Measurements from ENCODE around the gene ABCC1. TPM values are rescaled to one million over a fixed set of nuclear protein-coding genes. Genes with fewer than 3 reads are reported as not detected.

ABCC1 gene
- total RNA-seq, result 100 to 1,000 TPM in 1 of 4 donors, 10 to 100 TPM in 3; 17.3 to 105 (median 28.3) TPM

GRCh38 chr16:15949210-15950160 is at the start of gene ABCC1:
TSS of gene ABCC1 (plus strand) at chr16:15949616. CDS start at chr16:15949752, 136 bp downstream.
- peaks cover 0 to 25% (median 10%) of the 10 kb centered on the region in 4 donors for H3K4me1 ChIP-seq
- no peaks in the 10 kb centered on the region for H3K9me3 ChIP-seq
- peak; percentile 60 to 81 (median 71) for DNase-seq
- H3K36me3 ChIP-seq, result no peaks in the 10 kb centered on the region
- peak within 1 kb of the TSS; percentile 84 to 98 (median 94) for H3K4me3 ChIP-seq
- TF ChIP-seq POLR2A (IDR thresholded peaks at IDR 0.05), result no peak
- TF ChIP-seq CTCF (IDR thresholded peaks at IDR 0.05), result no peak
- peak within 1 kb of the TSS; percentile 77 to 95 (median 88) for H3K27ac ChIP-seq
- no peaks in the 10 kb centered on the region for H3K27me3 ChIP-seq

- Histone ChIP-seq H3K4me3 (no peak overlapping the region), H3K36me3 (no peaks in the 10 kb centered on the region), H3K4me1 (no peaks in the 10 kb centered on the region), H3K9me3 (no peaks in the 10 kb centered on the region), H3K27ac (no peak overlapping the region), H3K27me3 (no peaks in the 10 kb centered on the region)
- DNase-seq, result no peak
- TF ChIP-seq POLR2A (IDR thresholded peaks at IDR 0.05), result no peak
- TF ChIP-seq CTCF (IDR thresholded peaks at IDR 0.05), result no peak
Measured at GRCh38 chr16:15900357-15900756, 49.1 kb upstream of the ABCC1 start.

- no peaks in the 10 kb centered on the region for H3K4me1 ChIP-seq
- TF ChIP-seq POLR2A (IDR thresholded peaks at IDR 0.05), result no peak
- TF ChIP-seq CTCF (IDR thresholded peaks at IDR 0.05), result no peak
- DNase-seq, result no peak
- no peaks in the 10 kb centered on the region for H3K27me3 ChIP-seq
- H3K4me3 ChIP-seq, result no peak overlapping the region
- H3K27ac ChIP-seq, result no peak overlapping the region
- no peaks in the 10 kb centered on the region for H3K9me3 ChIP-seq
- H3K36me3 ChIP-seq, result no peaks in the 10 kb centered on the region
Measured at GRCh38 chr16:15900901-15901500, 48.4 kb upstream of the ABCC1 start.

- Histone ChIP-seq H3K4me1 (no peaks in the 10 kb centered on the region), H3K36me3 (no peaks in the 10 kb centered on the region), H3K27ac (no peak overlapping the region), H3K9me3 (no peaks in the 10 kb centered on the region), H3K27me3 (no peaks in the 10 kb centered on the region), H3K4me3 (no peak overlapping the region)
- DNase-seq, result no peak
- no peak for TF ChIP-seq CTCF (IDR thresholded peaks at IDR 0.05)
- TF ChIP-seq POLR2A (IDR thresholded peaks at IDR 0.05), result no peak
Measured at GRCh38 chr16:15903960-15904359, 45.5 kb upstream of the ABCC1 start.

GRCh38 chr16:15906439-15906838 is 43.0 kb upstream of the ABCC1 start:
- H3K9me3 ChIP-seq, result no peaks in the 10 kb centered on the region
- peak in 1 of 3 donors; percentile 23 for DNase-seq
- TF ChIP-seq POLR2A (IDR thresholded peaks at IDR 0.05), result no peak
- TF ChIP-seq CTCF (IDR thresholded peaks at IDR 0.05), result no peak
- no peak overlapping the region for H3K4me3 ChIP-seq
- no peak overlapping the region for H3K27ac ChIP-seq
- H3K27me3 ChIP-seq, result no peaks in the 10 kb centered on the region
- no peaks in the 10 kb centered on the region for H3K4me1 ChIP-seq
- H3K36me3 ChIP-seq, result no peaks in the 10 kb centered on the region

All from Peyer's patch (tissue), 4 donors.